Gastrocnemius medialis (tissue), 4 donors: ENCODE results near the gene ARFGAP2.

Experiments
- CTCF ChIP-seq, 5 experiments: fragments of 450-650 bp in 3 of 5; fragments of 200-600 bp in 2 of 5; sonication (generic) in 2 of 5; IDR thresholded peaks in 4 of 5; conservative IDR thresholded peaks in 1 of 5; 1 replicate in 4 of 5; 2 replicates in 1 of 5; pipeline ENCODE4 v1.5.1; 2016 to 2019; ENCODE audit warnings: antibody characterized with exemption in 5 of 5, mild to moderate bottlenecking in 3 of 5, moderate library complexity in 3 of 5
- POLR2A ChIP-seq, 2 donors: fragments of 450-650 bp; IDR thresholded peaks; one replicate each; pipeline ENCODE4 v1.6.1; 2017; ENCODE audit warnings: antibody characterized with exemption in 2 of 2, mild to moderate bottlenecking in 2 of 2, moderate library complexity in 2 of 2

GRCh38 chr11:47175746-47176327 is 842 bp downstream of the ARFGAP2 start:
- TF ChIP-seq CTCF (IDR thresholded peaks at IDR 0.05 in 4 of 5, conservative IDR thresholded peaks at IDR 0.05 in 1 of 5) (no peak), POLR2A (IDR thresholded peaks at IDR 0.05) (no peak)
